COLO668 (cell line): ENCODE measurements around the gene RHOH.

Source experiments
- DNase-seq: peaks from one replicate; lab custom pipeline; 2025; ENCODE audit not compliant: unreplicated experiment; lab: John Stamatoyannopoulos, UW

RHOH gene

GRCh38 chr4:40187386-40187906 lies 9.4 kb upstream of the RHOH start:
- no peak for DNase-seq

- DNase-seq, result peak; percentile 70
Observed at GRCh38 chr4:40190019-40190418, 6.8 kb upstream of the RHOH start.

GRCh38 chr4:40190465-40190864 lies 6.4 kb upstream of the RHOH start:
- no peak for DNase-seq

GRCh38 chr4:40190880-40191815 lies 5.7 kb upstream of the RHOH start:
- DNase-seq, result no peak

- no peak for DNase-seq
Observed at GRCh38 chr4:40192114-40193015, 4.5 kb upstream of the RHOH start.

- no peak for DNase-seq
Observed at GRCh38 chr4:40193016-40193571, 3.7 kb upstream of the RHOH start.

GRCh38 chr4:40193578-40193977 lies 3.3 kb upstream of the RHOH start:
- DNase-seq, result no peak

- DNase-seq, result no peak
Observed at GRCh38 chr4:40194602-40195161, 2.1 kb upstream of the RHOH start.

- no peak for DNase-seq
Observed at GRCh38 chr4:40195182-40196177, 1.4 kb upstream of the RHOH start.

- no peak for DNase-seq
Observed at GRCh38 chr4:40196272-40196671, 559 bp upstream of the RHOH start.

- DNase-seq, result no peak
Observed at GRCh38 chr4:40197879-40198689, 1.3 kb downstream of the RHOH start.

- no peak for DNase-seq
Observed at GRCh38 chr4:40199179-40199670, 2.4 kb downstream of the RHOH start.

GRCh38 chr4:40199999-40200874 lies 3.4 kb downstream of the RHOH start:
- no peak for DNase-seq

GRCh38 chr4:40200875-40201801 lies 4.3 kb downstream of the RHOH start:
- DNase-seq, result no peak

- DNase-seq, result no peak
Observed at GRCh38 chr4:40201898-40202297, 5.1 kb downstream of the RHOH start.

- no peak for DNase-seq
Observed at GRCh38 chr4:40202474-40202873, 5.6 kb downstream of the RHOH start.
